ENCODE results near the gene FAM32A.
A peak's percentile ranks its signal among the peaks of the same experiment; 100 is the strongest.

Gene FAM32A

GRCh38 chr19:16202320-16203255 lies 17.4 kb downstream of the FAM32A start:
- DNase-seq: peak; percentile 20

GRCh38 chr19:16203256-16204004 lies 18.2 kb downstream of the FAM32A start:
- no peak for DNase-seq

GRCh38 chr19:16204005-16204294 lies 18.7 kb downstream of the FAM32A start:
- no peak for DNase-seq

GRCh38 chr19:16205205-16206045 lies 20.2 kb downstream of the FAM32A start:
- no peak for DNase-seq

GRCh38 chr19:16206046-16206605 lies 20.9 kb downstream of the FAM32A start:
- DNase-seq: no peak

GRCh38 chr19:16206637-16207036 lies 21.4 kb downstream of the FAM32A start:
- no peak for DNase-seq

GRCh38 chr19:16207063-16207462 lies 21.9 kb downstream of the FAM32A start:
- DNase-seq: no peak

- no peak for DNase-seq
Observed at GRCh38 chr19:16207490-16208025, 22.3 kb downstream of the FAM32A start.

GRCh38 chr19:16208064-16208759 lies 23.0 kb downstream of the FAM32A start:
- no peak for DNase-seq

- DNase-seq: no peak
Observed at GRCh38 chr19:16208847-16209665, 23.8 kb downstream of the FAM32A start.

- no peak for DNase-seq
Observed at GRCh38 chr19:16210168-16210567, 25.0 kb downstream of the FAM32A start.

GRCh38 chr19:16213076-16213475 lies 27.9 kb downstream of the FAM32A start:
- no peak for DNase-seq

- no peak for DNase-seq
Observed at GRCh38 chr19:16216744-16217670, 31.8 kb downstream of the FAM32A start.

- no peak for DNase-seq
Observed at GRCh38 chr19:16217716-16218451, 32.7 kb downstream of the FAM32A start.

GRCh38 chr19:16218851-16219250 lies 33.6 kb downstream of the FAM32A start:
- no peak for DNase-seq

GRCh38 chr19:16222806-16223205 lies 37.6 kb downstream of the FAM32A start:
- no peak for DNase-seq

- no peak for DNase-seq
Observed at GRCh38 chr19:16223746-16224145, 38.5 kb downstream of the FAM32A start.

GRCh38 chr19:16224293-16225045 lies 39.3 kb downstream of the FAM32A start:
- no peak for DNase-seq

All from fibroblast of skin of abdomen (primary cell).